PC-3 (cell line): ENCODE measurements around the gene TCF7L1. TPM values are rescaled to one million over a fixed set of nuclear protein-coding genes. Genes with fewer than 3 reads are reported as not detected.

Experiments
- ATAC-seq: fragments of 200-7000 bp; cut with Tn5 transposase; 2 replicates; pipeline ENCODE4 v1.9.1; 2020; ENCODE audit warnings: mild to moderate bottlenecking, moderate library complexity
- BruUV-seq: library from RNA; stranded (reverse); fragments of 400-500 nt; replicated peaks from 2 replicates; lab custom pipeline; 2021; lab: Mats Ljungman, UMichigan
- CTCF ChIA-PET: fragments of 300-600 bp; sonication (Branson Sonifier 250); formaldehyde crosslinking; loops from one replicate; lab custom pipeline; 2022; ENCODE audit warnings: antibody characterized with exemption; lab: Charles Lee
- POLR2A ChIA-PET: fragments of 300-600 bp; sonication (Branson Sonifier 250); formaldehyde crosslinking; loops from one replicate; lab custom pipeline; 2022; ENCODE audit warnings: antibody characterized with exemption; ENCODE audit not compliant: unreplicated experiment; lab: Charles Lee
- DNase-seq: peaks from one replicate; pipeline ENCODE4 v3.0.0-alpha.2; 2015
- H2AFZ ChIP-seq: fragments of 300-600 bp; sonication (generic); 2 replicates; pipeline ENCODE4 v1.6.0; 2016; ENCODE audit warnings: antibody characterized with exemption, low read length
- H3F3A ChIP-seq: fragments of 300-600 bp; sonication (generic); one replicate; pipeline ENCODE4 v1.6.0; 2017; ENCODE audit warnings: antibody characterized with exemption, low read length, control low read depth, mild to moderate bottlenecking; ENCODE audit not compliant: unreplicated experiment
- H3K27ac ChIP-seq: fragments of 300-600 bp; sonication (generic); 2 replicates; pipeline ENCODE4 v1.5.1; 2016; ENCODE audit warnings: mild to moderate bottlenecking, low read length
- H3K27me3 ChIP-seq: fragments of 300-600 bp; sonication (generic); 2 replicates; pipeline ENCODE4 v1.6.1; 2016; ENCODE audit warnings: low read length, mixed read lengths
- H3K36me3 ChIP-seq: fragments of 300-600 bp; sonication (generic); 2 replicates; pipeline ENCODE4 v1.6.1; 2016; ENCODE audit warnings: low read depth, mixed run types, low read length, mixed read lengths
- H3K4me1 ChIP-seq: fragments of 300-600 bp; sonication (generic); 2 replicates; pipeline ENCODE4 v1.5.1; 2016; ENCODE audit warnings: low read length; ENCODE audit not compliant: insufficient read depth
- H3K4me2 ChIP-seq: fragments of 300-600 bp; sonication (generic); 2 replicates; pipeline ENCODE4 v1.6.0; 2016; ENCODE audit warnings: low read length
- H3K4me3 ChIP-seq: fragments of 300-600 bp; sonication (generic); 2 replicates; pipeline ENCODE4 v1.5.1; 2016; ENCODE audit warnings: mild to moderate bottlenecking, low read length, mixed read lengths
- H3K79me2 ChIP-seq: fragments of 300-600 bp; sonication (generic); 2 replicates; pipeline ENCODE4 v1.6.1; 2017; ENCODE audit warnings: low read length, mixed read lengths
- H3K9ac ChIP-seq: fragments of 300-600 bp; sonication (generic); 2 replicates; pipeline ENCODE4 v1.6.0; 2016; ENCODE audit warnings: mild to moderate bottlenecking, low read length
- H3K9me2 ChIP-seq: fragments of 300-600 bp; sonication (generic); replicated peaks from 2 replicates; pipeline ENCODE4 v1.6.1; 2016; ENCODE audit warnings: mixed run types, low read length, mixed read lengths
- H3K9me3 ChIP-seq: fragments of 300-600 bp; sonication (generic); 2 replicates; pipeline ENCODE4 v1.6.1; 2016; ENCODE audit warnings: low read length, mixed read lengths
- H4K20me1 ChIP-seq: fragments of 300-600 bp; sonication (generic); 2 replicates; pipeline ENCODE4 v1.6.1; 2016; ENCODE audit warnings: low read length, mixed read lengths
- EZH2 ChIP-seq: fragments of 300-600 bp; sonication (generic); IDR thresholded peaks from one replicate; pipeline ENCODE4 v1.6.1; 2017; ENCODE audit warnings: antibody characterized with exemption, mild to moderate bottlenecking, low read length; ENCODE audit not compliant: unreplicated experiment
- EZH2phosphoT487 ChIP-seq: fragments of 300-600 bp; sonication (generic); IDR thresholded peaks from 2 replicates; pipeline ENCODE4 v1.6.1; 2018; ENCODE audit warnings: mild to moderate bottlenecking, antibody characterized with exemption, low read length, borderline replicate concordance
- intact Hi-C: fragments of 100-400 bp; cut with micrococcal nuclease; formaldehyde crosslinking; loops from 2 replicates; pipeline ENCODE4 v1.9.0; 2023
- total RNA-seq: library from RNA; depleted of rRNA; stranded (reverse); fragments of >200 nt; gene quantifications from 2 replicates; pipeline ENCODE4 v1.2.3, GENCODE V29; 2014
- TF ChIP-seq, protein P1 (sequence below): fragments of 300-600 bp; sonication (generic); conservative IDR thresholded peaks from 2 replicates; pipeline ENCODE4 v1.5.1; 2017; ENCODE audit warnings: antibody characterized with exemption, low read depth, mild to moderate bottlenecking, low read length

TCF7L1 gene
- total RNA-seq, 1 experiment from 2014 or later: 1.8 TPM

DNA sequence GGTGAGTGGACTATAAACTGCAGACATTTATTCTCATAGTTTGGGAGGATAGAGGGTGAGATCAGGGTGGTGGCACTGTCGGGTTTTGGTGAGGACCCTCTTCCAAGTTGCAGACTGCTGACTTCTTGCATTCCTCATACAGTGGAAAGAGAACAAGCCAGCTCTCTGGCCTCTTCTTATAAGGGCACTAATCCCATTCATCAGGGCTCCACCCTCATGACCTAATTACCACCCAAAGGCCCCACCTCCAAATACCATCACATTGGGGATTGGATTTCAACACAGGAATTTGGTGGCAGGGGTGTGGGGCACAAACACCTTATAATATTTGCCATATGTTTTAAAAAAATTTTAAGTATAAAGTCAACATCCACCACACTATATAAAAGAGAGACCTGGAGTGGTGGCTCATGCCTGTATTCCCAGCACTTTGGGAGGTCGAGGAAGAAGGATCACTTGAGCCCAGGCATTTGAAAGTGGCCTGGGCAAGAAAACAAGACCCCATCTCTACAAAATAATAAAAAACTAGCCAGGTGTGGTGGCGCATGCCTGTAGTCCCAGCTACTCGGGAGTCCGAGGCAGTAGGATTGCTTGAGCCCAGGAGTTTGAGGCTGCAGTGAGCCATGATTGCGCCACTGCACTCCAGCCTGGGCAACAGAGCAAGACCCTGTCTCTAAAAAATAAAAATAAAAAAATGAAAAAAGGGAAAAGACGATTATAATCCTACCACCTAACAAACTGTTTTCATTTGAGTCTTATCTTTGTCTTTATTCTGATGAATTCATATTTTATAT is 44.0 kb downstream of the TCF7L1 start:
- ChIA-PET POLR2A (no interaction called here), CTCF (no interaction called here)
- Histone ChIP-seq H3K4me2 (no peak overlapping the region), H3K4me3 (no peak overlapping the region), H3K9me3 (no peaks in the 10 kb centered on the region), H3K27ac (no peak overlapping the region), H3K9ac (no peak overlapping the region), H3K9me2 (no peaks in the 10 kb centered on the region), H2AFZ (no peak overlapping the region), H3K36me3 (no peaks in the 10 kb centered on the region), H3K27me3 (no peaks in the 10 kb centered on the region), H4K20me1 (no peaks in the 10 kb centered on the region), H3K4me1 (peaks cover 27% of the 10 kb centered on the region), H3F3A (no peaks in the 10 kb centered on the region), H3K79me2 (no peaks in the 10 kb centered on the region)
- intact Hi-C loops: loop anchor here (5.0 kb wide), 2 partner anchors 45 to 70 kb away; partner anchors contain the start of gene TCF7L1
- no peak for DNase-seq
- TF ChIP-seq EZH2phosphoT487 (no peak), EZH2 (no peak)
- TF ChIP-seq, protein P1, sequence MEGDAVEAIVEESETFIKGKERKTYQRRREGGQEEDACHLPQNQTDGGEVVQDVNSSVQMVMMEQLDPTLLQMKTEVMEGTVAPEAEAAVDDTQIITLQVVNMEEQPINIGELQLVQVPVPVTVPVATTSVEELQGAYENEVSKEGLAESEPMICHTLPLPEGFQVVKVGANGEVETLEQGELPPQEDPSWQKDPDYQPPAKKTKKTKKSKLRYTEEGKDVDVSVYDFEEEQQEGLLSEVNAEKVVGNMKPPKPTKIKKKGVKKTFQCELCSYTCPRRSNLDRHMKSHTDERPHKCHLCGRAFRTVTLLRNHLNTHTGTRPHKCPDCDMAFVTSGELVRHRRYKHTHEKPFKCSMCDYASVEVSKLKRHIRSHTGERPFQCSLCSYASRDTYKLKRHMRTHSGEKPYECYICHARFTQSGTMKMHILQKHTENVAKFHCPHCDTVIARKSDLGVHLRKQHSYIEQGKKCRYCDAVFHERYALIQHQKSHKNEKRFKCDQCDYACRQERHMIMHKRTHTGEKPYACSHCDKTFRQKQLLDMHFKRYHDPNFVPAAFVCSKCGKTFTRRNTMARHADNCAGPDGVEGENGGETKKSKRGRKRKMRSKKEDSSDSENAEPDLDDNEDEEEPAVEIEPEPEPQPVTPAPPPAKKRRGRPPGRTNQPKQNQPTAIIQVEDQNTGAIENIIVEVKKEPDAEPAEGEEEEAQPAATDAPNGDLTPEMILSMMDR: no peak
- no peak for ATAC-seq
- BruUV-seq: no TSS peak

DNA sequence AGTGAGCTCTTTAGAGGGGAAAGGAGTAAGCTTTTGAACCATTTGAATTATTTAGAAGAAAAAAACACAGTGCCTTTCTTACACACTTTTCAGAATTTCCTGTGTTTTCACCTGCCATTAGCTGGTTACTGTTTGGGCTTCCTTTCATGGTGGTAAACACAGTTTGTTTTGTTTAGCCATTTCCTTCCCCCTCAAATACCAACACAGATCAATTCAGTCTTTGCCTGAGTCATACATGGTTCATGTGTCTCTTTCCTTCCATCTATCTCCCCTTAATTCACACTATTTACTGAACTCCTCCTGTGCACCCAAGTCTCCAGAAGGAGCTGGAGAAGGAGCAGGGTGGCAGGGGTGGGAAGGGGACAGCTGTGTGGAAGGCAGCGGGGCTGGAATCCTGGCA is 45.0 kb downstream of the TCF7L1 start:
- H4K20me1 ChIP-seq: no peaks in the 10 kb centered on the region

More for the DNA sequence above, 45.0 kb downstream of the TCF7L1 start:
- Histone ChIP-seq H3K9me2 (no peaks in the 10 kb centered on the region), H3F3A (no peaks in the 10 kb centered on the region), H3K9ac (no peak overlapping the region), H3K36me3 (no peaks in the 10 kb centered on the region), H3K79me2 (no peaks in the 10 kb centered on the region), H3K4me1 (peaks cover 31% of the 10 kb centered on the region), H2AFZ (no peak overlapping the region), H3K27me3 (no peaks in the 10 kb centered on the region), H3K4me3 (no peak overlapping the region), H3K9me3 (no peaks in the 10 kb centered on the region), H3K27ac (no peak overlapping the region), H3K4me2 (no peak overlapping the region)
- ChIA-PET POLR2A (no interaction called here), CTCF (no interaction called here)
- intact Hi-C loops: loop anchor here (5.0 kb wide), 2 partner anchors 46 to 69 kb away; partner anchors contain the start of gene TCF7L1
- no peak for ATAC-seq
- no peak for TF ChIP-seq EZH2
- TF ChIP-seq EZH2phosphoT487: no peak
- TF ChIP-seq, protein P1: no peak
- no TSS peak for BruUV-seq
- DNase-seq: peak; percentile 25
